B cell (primary cell): ENCODE results near the gene KLHDC7A. TPM values are rescaled to one million over a fixed set of nuclear protein-coding genes. Genes with fewer than 3 reads are reported as not detected.

Source experiments
- ATAC-seq: fragments of 200-7000 bp; cut with Tn5 transposase; one replicate; pipeline ENCODE4 v1.10.0; 2021; ENCODE audit warnings: low read depth, mild to moderate bottlenecking, moderate number of reproducible peaks, moderate library complexity
- CTCF ChIA-PET: fragments of 350-600 bp; sonication (Branson Sonifier 250); formaldehyde crosslinking; loops from one replicate; lab custom pipeline; 2021; ENCODE audit warnings: antibody characterized with exemption, inconsistent platforms; lab: Charles Lee
- POLR2A ChIA-PET: fragments of 350-600 bp; sonication (Branson Sonifier 250); formaldehyde crosslinking; loops from one replicate; lab custom pipeline; 2021; ENCODE audit warnings: antibody characterized with exemption; lab: Charles Lee
- DNase-seq: peaks from one replicate; pipeline ENCODE4 v3.0.0; 2013
- H2AFZ ChIP-seq: 2 replicates; pipeline ENCODE4 v1.6.1; 2012; ENCODE audit warnings: mild to moderate bottlenecking, low read depth, low read length; ENCODE audit not compliant: insufficient read depth, poor library complexity, severe bottlenecking
- H3K27ac ChIP-seq, 2 donors: 1 replicate in 1 of 2; 2 replicates in 1 of 2; pipeline ENCODE4 v1.5.1; 2012 to 2013; ENCODE audit warnings: low read length in 2 of 2, mild to moderate bottlenecking in 2 of 2, moderate library complexity in 1 of 2
- H3K27me3 ChIP-seq, 4 experiments: fragments of 200-600 bp in 1 of 4; sonication (generic) in 1 of 4; replicated peaks in 1 of 4; 1 replicate in 2 of 4; 2 replicates in 2 of 4; pipeline versions ENCODE4 v1.6.1 to v1.7.0; 2013 to 2016; ENCODE audit warnings: low read length in 3 of 4, mild to moderate bottlenecking in 2 of 4, mixed read lengths in 1 of 4, moderate library complexity in 1 of 4; ENCODE audit not compliant: insufficient read depth in 4 of 4, control insufficient read depth in 3 of 4; ENCODE audit errors: control extremely low read depth in 1 of 4
- H3K36me3 ChIP-seq, 2 experiments: replicated peaks in 1 of 2; 1 replicate in 1 of 2; 2 replicates in 1 of 2; pipeline versions ENCODE4 v1.6.1 to v1.7.1; 2013; ENCODE audit warnings: low read length in 1 of 2; ENCODE audit not compliant: insufficient read depth in 2 of 2, control insufficient read depth in 1 of 2; ENCODE audit errors: control extremely low read depth in 1 of 2, extremely low read depth in 1 of 2
- H3K4me1 ChIP-seq, 2 donors: fragments of 200-600 bp in 1 of 2; sonication (generic) in 1 of 2; 1 replicate in 1 of 2; 2 replicates in 1 of 2; pipeline versions ENCODE4 v1.5.1 to v1.6.1; 2013 to 2017; ENCODE audit warnings: low read length in 2 of 2; ENCODE audit not compliant: control insufficient read depth in 2 of 2, insufficient read depth in 2 of 2
- H3K4me2 ChIP-seq: replicated peaks from 2 replicates; pipeline ENCODE3; 2012; ENCODE audit warnings: mild to moderate bottlenecking, low read depth, low read length; ENCODE audit not compliant: poor library complexity, severe bottlenecking
- H3K4me3 ChIP-seq, 5 experiments: fragments of 200-600 bp in 1 of 5; sonication (generic) in 1 of 5; 1 replicate in 3 of 5; 2 replicates in 2 of 5; pipeline versions ENCODE4 v1.5.1 to v1.7.0; 2011 to 2016; ENCODE audit warnings: low read length in 4 of 5, mild to moderate bottlenecking in 4 of 5, low read depth in 2 of 5, control low read depth in 1 of 5, moderate library complexity in 1 of 5; ENCODE audit not compliant: insufficient read depth in 1 of 5; ENCODE audit errors: control extremely low read depth in 1 of 5, extremely low read depth in 1 of 5
- H3K79me2 ChIP-seq: fragments of 200-600 bp; sonication (generic); one replicate; pipeline ENCODE4 v1.6.0; 2016; ENCODE audit warnings: low read length; ENCODE audit not compliant: control insufficient read depth, insufficient read depth
- H3K9ac ChIP-seq: fragments of 200-600 bp; sonication (generic); 2 replicates; pipeline ENCODE4 v1.6.1; 2017; ENCODE audit warnings: mild to moderate bottlenecking, low read length, moderate library complexity
- H3K9me3 ChIP-seq, 3 donors: one replicate each; pipeline versions ENCODE4 v1.6.1 to v1.7.1; 2013; ENCODE audit warnings: low read length in 2 of 3; ENCODE audit not compliant: control insufficient read depth in 2 of 3, insufficient read depth in 1 of 3; ENCODE audit errors: control extremely low read depth in 1 of 3
- H4K20me1 ChIP-seq: 2 replicates; pipeline ENCODE4 v1.6.0; 2012; ENCODE audit warnings: mild to moderate bottlenecking, low read length; ENCODE audit not compliant: insufficient read depth, control insufficient read depth, poor library complexity, severe bottlenecking
- H3K27ac Mint-ChIP-seq: one replicate; pipeline ENCODE4 v1.8.0; 2021; ENCODE audit warnings: mixed read lengths
- H3K27me3 Mint-ChIP-seq: one replicate; pipeline ENCODE4 v1.8.0; 2021; ENCODE audit warnings: mixed read lengths
- H3K4me1 Mint-ChIP-seq: one replicate; pipeline ENCODE4 v1.8.0; 2021; ENCODE audit warnings: mixed read lengths
- H3K4me3 Mint-ChIP-seq: one replicate; pipeline ENCODE4 v1.8.0; 2021; ENCODE audit warnings: mixed read lengths
- H3K9me3 Mint-ChIP-seq: one replicate; pipeline ENCODE4 v1.8.0; 2022; ENCODE audit warnings: mixed read lengths; ENCODE audit not compliant: insufficient read depth
- EZH2 ChIP-seq: IDR thresholded peaks from 2 replicates; pipeline ENCODE4 v1.6.1; 2012; ENCODE audit warnings: borderline replicate concordance, low read depth, mild to moderate bottlenecking, moderate library complexity, low read length; ENCODE audit not compliant: insufficient read depth, poor library complexity, severe bottlenecking
- WGBS: methylation state at CpG from one replicate; pipeline ENCODE4 v1.1.5; 2013; ENCODE audit warnings: missing lambda C conversion rate; ENCODE audit not compliant: insufficient coverage; 5-methylcytosine and 5-hydroxymethylcytosine counted together
- intact Hi-C: fragments of 100-400 bp; cut with micrococcal nuclease; formaldehyde crosslinking; loops from one replicate; pipeline ENCODE4 v1.10.0; 2022
- polyA plus RNA-seq: library from polyadenylated mRNA; depleted of rRNA; stranded (reverse); fragments of >200 nt; gene quantifications from 2 replicates; pipeline ENCODE4 v1.2.3, GENCODE V29; 2012
- total RNA-seq, 2 donors: library from RNA; stranded (reverse); fragments of 120-200 nt in 1 of 2; gene quantifications; 1 replicate in 1 of 2; 2 replicates in 1 of 2; pipeline versions ENCODE4 v1.2.3 to v1.2.4, GENCODE V29; 2013 to 2022
- TF ChIP-seq, protein P1 (sequence below): fragments of 200-600 bp; IDR thresholded peaks from one replicate; pipeline ENCODE4 v1.8.0; 2022; ENCODE audit warnings: antibody characterized with exemption, mild to moderate bottlenecking

Gene KLHDC7A
- total and polyA plus RNA-seq, 2 donors (not counting 1 experiment from before 2014, with no cell fraction given), result not detected

DNA sequence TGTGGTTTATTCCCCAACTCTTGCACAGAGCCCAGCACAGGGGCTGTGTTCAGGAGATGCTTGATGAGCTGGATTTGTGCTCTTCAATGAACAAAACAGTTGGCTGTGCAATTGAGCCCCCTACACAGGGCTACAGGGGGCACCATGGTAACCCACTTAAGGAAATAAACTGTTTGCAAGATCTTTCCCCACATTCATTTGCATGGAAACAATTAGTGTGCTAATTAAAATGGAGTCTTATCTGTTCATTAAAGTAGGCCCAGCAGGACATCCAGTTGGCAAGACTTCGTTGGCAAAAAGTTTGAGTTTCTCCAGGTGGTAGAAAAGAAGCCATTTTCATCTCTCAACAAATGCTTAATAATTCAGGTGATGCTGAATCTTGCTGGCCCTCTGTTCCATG is 15.3 kb downstream of the KLHDC7A start:
- H3K9me3 Mint-ChIP-seq, result peaks cover 2% of the 10 kb centered on the region
- no peaks in the 10 kb centered on the region for H3K79me2 ChIP-seq
- no peak overlapping the region for H3K27ac Mint-ChIP-seq
- no peak for ATAC-seq
- intact Hi-C loops, result no loop called here
- H2AFZ ChIP-seq, result no peak overlapping the region
- CTCF ChIA-PET, result no interaction called here
- no peaks in the 10 kb centered on the region for H4K20me1 ChIP-seq
- H3K27me3 Mint-ChIP-seq, result peaks cover 38% of the 10 kb centered on the region
- no peak overlapping the region for H3K9ac ChIP-seq
- 80% methylated on average over 1 of the region's 1 CpG for WGBS
- POLR2A ChIA-PET, result no interaction called here
- H3K4me3 Mint-ChIP-seq, result no peak overlapping the region
- H3K4me2 ChIP-seq, result no peak overlapping the region
- H3K27ac ChIP-seq, result no peak overlapping the region
- TF ChIP-seq, protein P1, sequence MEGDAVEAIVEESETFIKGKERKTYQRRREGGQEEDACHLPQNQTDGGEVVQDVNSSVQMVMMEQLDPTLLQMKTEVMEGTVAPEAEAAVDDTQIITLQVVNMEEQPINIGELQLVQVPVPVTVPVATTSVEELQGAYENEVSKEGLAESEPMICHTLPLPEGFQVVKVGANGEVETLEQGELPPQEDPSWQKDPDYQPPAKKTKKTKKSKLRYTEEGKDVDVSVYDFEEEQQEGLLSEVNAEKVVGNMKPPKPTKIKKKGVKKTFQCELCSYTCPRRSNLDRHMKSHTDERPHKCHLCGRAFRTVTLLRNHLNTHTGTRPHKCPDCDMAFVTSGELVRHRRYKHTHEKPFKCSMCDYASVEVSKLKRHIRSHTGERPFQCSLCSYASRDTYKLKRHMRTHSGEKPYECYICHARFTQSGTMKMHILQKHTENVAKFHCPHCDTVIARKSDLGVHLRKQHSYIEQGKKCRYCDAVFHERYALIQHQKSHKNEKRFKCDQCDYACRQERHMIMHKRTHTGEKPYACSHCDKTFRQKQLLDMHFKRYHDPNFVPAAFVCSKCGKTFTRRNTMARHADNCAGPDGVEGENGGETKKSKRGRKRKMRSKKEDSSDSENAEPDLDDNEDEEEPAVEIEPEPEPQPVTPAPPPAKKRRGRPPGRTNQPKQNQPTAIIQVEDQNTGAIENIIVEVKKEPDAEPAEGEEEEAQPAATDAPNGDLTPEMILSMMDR, result no peak
- H3K9me3 ChIP-seq, result no peaks in the 10 kb centered on the region
- H3K36me3 ChIP-seq, result no peaks in the 10 kb centered on the region
- H3K4me1 ChIP-seq, result peaks cover 0 to 2% of the 10 kb centered on the region in 2 donors
- H3K4me1 Mint-ChIP-seq, result peaks cover 3% of the 10 kb centered on the region
- H3K4me3 ChIP-seq, result no peak overlapping the region
- H3K27me3 ChIP-seq, result peaks cover 0 to 11% (median 0%) of the 10 kb centered on the region in 4 experiments
- DNase-seq, result no peak

DNA sequence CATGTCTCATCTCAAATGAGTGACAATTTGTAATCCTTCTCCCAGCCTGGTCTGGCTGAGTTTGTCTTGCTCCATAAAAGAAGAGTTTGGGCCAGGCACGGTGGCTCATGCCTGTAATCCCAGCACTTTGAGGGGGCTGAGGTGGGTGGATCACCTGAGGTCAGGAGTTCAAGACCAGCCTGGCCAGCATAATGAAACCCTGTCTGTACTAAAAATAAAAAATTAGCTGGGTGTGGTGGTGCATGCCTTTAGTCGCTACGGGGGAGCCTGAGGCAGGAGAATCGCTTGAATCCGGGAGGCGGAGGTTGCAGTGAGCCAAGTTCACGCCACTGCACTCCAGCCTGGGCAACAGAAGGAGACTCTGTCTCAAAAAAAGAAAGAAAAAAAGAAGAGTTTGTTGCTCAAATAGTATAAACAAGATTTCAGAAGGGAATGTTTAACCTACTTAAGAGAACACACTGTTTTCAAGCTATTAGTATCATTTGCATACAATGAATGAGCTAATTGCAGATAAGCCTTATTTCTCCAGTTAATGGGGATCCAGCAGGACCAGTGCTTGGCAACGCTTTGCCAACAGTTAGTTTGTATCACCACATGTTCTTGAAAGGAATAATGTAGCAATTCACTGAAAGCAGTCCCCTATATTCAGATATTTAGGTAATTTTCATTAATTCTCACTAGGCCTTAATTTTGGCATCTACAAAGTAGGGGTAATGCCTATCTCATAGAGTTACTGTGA is 15.9 kb downstream of the KLHDC7A start:
- POLR2A ChIA-PET, result no interaction called here
- H4K20me1 ChIP-seq, result no peaks in the 10 kb centered on the region

More for the DNA sequence above, 15.9 kb downstream of the KLHDC7A start:
- no peak for TF ChIP-seq EZH2
- TF ChIP-seq, protein P1, result no peak
- intact Hi-C loops, result no loop called here
- Histone ChIP-seq H3K79me2 (no peaks in the 10 kb centered on the region), H2AFZ (no peak overlapping the region), H3K4me3 (no peak overlapping the region), H3K4me2 (no peak overlapping the region), H3K27me3 (peaks cover 0 to 11% (median 0%) of the 10 kb centered on the region in 4 experiments), H3K9me3 (no peaks in the 10 kb centered on the region), H3K36me3 (no peaks in the 10 kb centered on the region), H3K4me1 (no peaks in the 10 kb centered on the region), H3K9ac (no peak overlapping the region), H3K27ac (no peak overlapping the region)
- DNase-seq (no peak), ATAC-seq (no peak)
- Mint-ChIP-seq H3K4me1 (no peaks in the 10 kb centered on the region), H3K27ac (no peak overlapping the region), H3K27me3 (peaks cover 39% of the 10 kb centered on the region), H3K9me3 (peaks cover 2% of the 10 kb centered on the region), H3K4me3 (no peak overlapping the region)
- CTCF ChIA-PET, result no interaction called here
- 92% methylated on average over 7 of the region's 8 CpGs for WGBS
